Left hindlimb (tissue), 1 donor: ENCODE data around the gene VPS4A.
"Not testable (repeated sequence)": the region's sequence is repeated elsewhere in the genome, so short reads cannot be mapped to it uniquely, and the experiment has no call there.

Experiments
- DNase-seq: peaks from one replicate; pipeline ENCODE4 v3.0.0-alpha.2; 2018

Gene VPS4A

DNA sequence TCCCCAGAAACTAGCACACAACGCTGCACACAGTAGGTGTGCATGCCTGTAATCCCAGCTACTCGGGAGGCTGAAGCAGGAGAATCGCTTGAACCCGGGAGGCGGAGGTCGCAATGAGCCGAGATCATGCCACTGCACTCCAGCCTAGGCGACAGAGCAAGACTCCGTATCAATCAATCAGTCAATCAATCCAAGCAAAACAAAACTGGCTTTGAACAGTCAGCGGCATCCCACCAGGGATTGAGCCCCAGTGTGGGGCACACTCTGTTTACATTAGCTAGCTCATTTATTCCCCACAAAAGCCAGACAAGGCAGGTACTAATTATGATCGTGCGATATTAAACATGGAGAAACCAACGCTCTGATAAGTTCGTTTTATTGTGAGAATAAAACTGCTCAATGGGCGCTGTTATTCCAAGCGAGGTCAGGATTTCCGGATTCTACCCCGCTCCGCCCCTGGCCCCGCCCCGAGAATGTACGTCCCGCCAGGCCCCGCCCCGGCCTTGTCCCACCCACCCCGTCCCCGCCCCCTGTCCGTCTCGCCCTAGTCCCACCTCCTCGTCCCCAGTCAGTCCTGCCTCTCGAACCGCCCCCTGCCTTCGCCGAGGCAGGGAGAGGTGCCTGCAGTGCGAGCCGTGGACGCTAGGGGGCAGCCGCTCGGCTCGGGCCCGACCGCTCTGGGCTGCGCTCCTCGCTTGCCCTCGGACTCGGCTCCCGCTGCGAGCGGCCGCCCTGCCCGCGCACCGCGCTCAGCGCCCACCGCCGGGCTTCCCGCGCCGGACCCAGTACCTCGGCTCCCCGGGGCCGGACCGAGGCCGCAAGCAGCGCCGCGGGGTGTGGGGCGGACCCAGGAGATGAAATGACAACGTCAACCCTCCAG lies at the start of gene VPS4A:
VPS4A (plus strand) TSS at position 698 of the 880 bp plus-strand sequence; CDS start at position 860, 162 bp downstream.
- DNase-seq, result peak; percentile 98

DNA sequence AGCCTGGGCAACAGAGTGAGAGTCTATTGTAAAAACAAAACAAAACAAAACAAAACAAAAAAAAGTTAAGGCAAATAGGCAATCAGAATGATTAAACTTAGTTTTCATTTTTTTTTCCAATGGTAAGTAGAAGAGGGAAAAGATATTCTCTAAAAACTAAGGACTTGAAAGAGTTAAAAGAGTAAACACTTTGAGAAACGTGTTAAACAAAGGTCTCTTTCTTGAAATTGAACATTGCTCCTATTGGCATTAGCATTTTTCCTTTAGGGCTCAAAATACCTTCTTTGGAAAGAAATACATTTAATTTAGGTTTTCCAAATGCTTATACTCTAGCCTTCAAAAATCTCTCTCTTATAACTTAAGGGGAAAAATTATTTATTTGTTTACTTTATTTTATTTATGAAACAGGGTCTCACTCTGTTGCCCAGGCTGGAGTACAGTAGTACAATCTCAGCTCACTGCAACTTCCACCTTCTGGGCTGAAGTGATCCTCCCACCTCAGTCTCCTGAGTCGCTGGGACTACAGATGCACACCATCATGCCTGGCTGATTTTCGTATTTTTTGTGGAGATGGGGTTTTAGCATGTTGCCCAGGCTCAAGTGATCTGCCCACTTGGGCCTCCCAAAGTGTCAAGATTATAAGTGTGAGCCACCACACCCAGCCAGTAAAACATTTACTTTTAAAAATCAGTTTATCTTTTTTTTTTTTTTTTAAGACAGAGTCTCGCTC lies 44.7 kb upstream of the VPS4A start:
- no peak for DNase-seq

DNA sequence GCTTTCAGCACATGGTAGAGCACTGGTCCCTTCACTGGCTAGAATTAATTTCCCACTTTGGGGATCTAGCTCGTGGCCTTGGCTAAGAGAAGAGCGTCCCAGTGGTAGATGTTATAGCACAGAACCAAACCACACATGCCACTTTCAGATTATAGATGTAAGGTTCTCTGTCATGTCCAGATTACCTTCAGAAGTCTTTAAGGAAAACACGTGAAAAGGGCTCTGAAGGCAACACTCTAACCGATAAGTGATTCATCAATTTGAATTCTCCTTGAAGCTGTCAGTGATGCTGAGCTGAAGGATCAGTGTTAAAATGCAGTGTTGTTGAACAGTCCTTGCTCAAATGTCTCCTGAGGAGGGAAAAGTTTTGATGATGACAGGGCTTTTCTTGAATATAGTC lies 43.5 kb upstream of the VPS4A start:
- no peak for DNase-seq

DNA sequence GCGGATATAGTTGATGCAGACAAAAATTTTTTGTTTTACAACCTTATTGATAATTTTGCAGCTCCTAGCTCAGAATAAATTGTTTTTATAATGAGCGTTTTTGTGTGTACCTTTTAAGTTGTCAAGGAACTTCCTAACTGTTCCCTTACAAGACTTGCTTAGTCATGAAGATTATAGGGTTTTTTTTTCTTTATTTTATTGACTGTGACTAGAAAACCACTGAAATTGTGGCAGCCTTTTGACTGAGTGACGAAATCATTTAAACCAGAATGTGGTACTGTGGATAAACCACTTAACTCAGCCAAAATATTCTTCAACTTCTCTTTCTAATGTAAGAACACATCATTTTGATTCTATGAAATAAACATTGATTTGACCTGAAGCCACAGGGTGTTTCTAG lies 40.8 kb upstream of the VPS4A start:
- no peak for DNase-seq

DNA sequence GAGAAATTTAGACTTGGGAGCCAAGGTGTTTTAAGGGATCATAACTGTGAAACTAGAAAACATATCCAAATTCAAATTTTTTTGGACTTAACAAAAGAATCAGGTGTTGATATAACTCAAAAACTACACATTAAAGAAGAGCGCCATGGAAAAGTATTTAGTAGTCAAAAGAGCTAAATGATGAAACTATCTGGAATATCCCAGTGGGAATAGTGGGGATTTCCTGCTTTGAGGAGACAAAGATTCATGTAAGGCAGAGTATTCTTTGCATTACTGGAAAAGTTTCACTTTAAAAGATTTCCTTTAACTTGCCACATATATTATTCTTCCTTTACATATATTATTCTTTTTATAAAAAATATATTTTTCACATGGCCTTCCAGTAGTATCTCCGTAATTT lies 40.3 kb upstream of the VPS4A start:
- no peak for DNase-seq

DNA sequence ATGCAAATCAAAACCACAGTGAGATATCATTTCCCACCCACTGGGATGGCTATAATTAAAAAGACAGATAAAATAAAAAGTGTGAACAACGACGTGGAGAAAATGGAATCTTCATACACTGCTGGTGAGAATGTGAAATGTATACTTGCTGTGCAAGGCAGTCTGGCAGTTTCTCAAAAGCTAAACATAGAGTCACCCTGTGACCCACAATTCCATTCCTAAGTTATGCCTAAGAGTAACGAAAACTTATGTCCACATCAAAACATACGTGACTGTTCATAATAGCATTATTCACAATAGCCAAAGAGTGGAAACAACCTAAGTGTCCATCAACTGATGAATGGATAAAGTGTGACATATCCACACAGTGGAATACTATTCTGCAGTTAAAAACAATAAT lies 38.1 kb upstream of the VPS4A start:
- DNase-seq, result no peak

DNA sequence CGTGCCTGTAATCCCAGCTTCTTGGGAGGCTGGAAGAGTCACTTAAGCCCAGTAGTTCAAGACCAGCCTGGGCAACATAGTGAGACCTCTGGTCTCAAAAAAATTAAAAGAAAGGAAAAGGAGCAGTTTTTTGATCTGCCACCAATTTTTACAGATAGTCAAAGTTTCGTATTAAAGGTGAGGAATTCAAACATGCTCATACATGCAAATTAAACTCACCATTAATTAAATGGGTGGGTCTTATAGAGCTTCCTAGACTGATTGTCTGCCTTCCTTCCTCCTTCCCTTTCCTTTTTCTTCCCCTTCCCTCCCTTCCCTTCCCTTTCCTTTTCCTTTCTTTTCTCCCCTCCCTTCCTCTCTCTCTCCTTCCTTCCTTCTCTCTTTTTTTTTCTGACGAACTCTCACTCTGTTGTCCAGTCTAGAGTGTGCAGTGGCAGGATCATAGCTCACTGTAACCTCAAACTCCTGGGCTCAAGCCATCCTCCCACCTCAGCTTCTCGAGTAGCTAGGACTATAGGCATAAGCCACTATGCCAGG lies 36.4 kb upstream of the VPS4A start:
- no peak for DNase-seq

DNA sequence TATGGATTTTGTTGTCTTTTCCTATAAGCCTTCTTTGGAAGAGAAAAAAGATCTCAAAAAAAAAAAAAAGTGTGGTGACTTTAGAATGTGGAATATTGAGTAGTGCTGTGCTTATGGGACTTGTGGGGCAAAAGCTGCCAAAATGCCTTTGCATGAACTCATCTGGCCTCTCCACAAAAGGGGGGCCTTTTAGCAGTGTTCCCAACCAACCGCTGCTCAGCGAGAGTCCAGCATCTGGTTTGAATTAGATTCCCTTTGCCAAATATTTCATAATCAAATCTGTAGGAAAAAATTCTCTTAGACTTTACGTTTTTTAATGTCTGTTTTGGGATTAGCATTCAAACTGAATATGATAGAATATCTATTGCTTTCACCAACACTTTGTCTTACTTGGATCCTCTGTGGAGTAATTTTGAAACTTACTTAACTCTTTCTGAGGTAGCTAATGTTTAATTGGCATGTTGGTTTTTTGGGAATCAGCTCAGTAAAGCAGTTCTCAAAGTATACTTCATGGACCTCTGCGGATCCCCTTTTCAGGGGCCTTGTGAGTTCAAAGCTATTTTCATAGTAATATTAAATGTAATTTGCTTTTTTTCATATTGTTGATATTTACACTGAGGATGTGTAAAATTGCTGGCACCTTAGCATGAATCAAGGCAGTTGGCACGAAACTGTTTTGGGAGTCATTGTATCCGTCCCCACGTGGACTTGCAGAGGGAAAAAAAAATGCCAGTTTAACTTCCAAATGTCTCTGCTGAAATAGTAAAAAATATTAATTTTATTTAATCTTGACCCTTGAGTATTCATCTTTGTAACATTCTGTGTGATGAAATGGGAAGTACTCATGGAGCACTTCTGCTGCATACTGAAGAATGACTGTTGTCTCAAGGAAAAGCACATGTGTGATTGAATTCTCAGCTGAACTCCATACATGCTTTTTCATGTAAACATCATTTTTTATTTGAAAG lies 34.7 kb upstream of the VPS4A start:
- peak; percentile 88 for DNase-seq

DNA sequence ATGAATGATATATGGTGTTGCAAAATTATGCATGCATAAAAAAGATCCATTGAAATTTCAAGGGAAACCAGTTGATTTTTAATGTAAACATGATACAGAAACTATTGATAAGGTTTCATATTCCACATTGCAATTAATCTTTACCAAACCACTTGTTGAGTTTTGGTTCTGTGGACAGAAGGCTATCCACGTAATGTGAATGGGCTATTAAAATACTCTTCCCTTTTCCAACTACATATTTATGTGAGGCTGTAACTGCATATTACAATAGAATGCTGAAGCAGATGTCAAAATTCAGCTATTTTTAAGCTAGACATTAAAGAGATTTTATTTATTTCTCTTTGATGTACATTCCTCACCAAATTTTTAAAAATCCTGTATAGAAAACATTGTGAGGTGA lies 33.7 kb upstream of the VPS4A start:
- DNase-seq, result no peak

DNA sequence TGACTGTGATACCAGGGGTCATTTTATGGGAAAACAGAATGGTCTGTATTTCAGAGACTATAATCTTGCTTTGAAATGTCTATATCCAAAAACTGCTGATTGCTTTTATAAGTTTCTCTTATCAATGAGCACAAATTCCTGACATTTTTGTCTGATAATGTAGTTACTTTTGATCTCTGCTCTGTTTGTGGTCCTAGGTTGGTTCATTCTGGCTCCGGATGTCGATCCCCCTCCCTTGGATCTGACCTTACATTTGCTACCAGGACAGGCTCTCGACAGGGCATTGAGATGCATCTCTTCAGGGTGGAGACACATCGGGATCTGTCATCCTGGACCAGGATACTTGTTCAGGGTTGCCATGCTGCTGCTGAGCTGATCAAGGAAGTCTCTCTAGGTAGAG lies 27.3 kb upstream of the VPS4A start:
- DNase-seq, result no peak

DNA sequence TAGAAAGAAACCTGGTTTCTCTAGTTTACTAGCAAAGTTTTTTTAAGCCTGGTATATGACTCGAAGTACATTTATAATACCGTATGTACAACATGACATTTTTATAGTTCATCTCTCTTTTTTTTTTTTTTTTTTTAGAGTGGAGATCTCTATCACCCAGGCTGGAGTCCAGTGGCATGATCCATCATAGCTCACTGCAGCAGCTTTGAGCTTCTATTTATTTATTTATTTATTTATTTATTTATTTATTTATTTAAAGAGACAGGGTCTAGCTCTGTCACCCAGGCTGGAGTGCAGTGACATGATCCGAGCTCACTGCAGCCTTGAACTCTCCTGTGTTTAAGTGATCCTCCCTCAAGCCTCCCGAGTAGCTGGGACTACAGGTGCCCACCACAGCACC lies 25.9 kb upstream of the VPS4A start:
- no peak for DNase-seq

DNA sequence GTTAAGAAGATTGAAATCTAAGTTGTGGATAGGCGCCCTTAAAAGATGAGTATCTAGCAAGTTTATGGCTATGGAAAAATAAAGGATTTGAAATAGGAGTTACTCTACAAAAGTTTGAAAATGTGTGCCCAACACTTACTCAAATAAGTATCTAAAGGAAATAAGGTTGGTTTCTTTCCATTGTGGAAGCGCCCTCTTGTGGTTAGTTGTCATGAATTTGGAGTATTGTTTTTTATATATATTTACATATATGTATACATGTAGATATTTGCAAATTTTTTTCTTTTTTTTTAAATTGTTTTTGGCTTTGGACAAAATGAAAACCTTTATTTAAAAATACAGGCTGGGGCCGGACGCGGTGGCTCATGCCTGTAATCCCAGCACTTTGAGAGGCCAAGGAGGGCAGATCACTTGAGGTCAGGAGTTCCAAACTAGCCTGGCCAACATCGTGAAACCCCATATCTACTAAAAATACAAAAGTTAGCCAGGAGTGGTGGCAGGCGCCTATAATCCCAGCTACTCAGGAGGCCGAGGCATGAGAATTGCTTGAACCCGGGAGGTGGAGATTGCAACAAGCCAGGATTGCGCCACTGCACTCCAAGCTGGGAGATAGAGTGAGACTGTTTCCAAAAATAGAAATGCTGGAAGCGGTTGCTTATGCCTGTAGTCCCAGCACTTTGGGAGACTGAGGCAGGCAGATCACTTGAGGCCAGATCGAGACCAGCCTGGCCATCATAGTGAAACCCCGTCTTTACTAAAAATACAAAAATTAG lies 24.0 kb upstream of the VPS4A start:
- no peak for DNase-seq

DNA sequence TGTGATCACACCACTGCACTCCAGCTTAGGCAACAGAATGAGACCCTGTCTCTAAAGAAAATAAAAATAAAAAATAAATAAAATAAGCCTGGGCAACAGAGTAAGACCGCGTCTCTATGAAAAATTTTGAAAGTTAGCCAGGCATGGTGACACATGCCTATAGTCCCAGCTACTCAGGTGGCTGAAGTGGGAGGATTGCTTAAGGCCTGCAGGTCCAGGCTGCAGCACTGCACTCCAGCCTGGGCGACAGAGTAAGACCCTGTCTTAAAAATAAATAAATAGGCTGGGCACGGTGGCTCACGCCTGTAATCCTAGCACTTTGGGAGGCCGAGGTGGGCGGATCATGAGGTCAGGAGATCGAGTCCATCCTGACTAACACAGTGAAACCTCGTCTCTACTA lies 19.5 kb upstream of the VPS4A start:
- DNase-seq, result not testable (repeated sequence)

DNA sequence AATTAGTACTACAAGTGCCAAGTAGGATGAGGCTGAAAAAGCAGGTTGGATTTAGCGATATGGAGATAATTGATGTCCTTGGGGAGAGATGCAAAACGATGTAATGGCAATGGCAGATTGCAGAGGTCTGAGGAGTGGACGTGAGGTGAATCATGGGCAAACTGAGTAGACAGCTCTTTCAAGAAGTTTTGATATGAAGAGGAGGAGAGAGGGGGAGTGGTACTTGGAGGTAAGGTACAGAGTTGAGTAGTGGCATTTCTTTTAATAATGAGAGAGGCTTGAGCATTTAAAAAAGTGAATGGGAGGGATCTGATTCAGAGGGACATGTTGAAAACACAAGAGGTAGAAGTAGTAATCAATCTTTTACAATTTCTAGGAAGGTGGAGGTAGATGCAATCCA lies 17.7 kb upstream of the VPS4A start:
- DNase-seq, result no peak

DNA sequence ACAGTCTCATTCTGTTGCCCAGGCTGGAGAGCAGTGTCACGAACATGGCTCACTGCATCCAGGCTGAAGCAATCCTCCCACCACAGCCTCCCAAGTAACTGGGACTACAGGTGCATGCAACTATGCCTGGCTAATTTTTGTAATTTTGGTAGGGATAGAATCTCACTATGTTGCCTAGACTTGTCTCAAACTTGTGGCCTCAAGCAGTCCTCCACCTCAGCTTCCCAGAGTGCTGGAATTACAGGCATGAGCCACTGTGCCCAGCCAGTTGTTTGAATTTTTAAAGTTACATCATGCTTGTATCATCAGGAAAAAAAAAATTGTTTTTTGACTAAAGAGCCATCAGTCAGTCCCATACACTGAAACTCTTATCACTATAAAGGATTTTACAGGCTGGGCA lies 17.1 kb upstream of the VPS4A start:
- DNase-seq, result no peak

DNA sequence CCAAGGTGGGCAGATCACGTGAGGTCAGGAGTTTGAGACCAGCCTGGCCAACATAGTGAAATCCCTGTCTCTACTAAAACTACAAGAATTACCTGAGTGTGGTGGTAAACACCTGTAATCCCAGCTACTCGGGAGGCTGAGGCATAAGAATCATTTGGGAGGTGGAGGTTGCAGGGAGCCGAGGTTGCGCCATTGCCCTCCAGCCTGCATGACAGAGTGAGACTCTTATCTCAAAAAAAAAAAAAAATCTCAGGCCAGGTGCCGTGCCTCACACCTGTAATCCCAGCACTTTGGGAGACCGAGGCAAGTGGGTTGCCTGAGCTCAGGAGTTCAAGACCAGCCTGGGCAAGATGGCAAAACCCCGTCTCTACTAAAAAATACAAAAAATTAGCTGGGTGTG lies 14.4 kb upstream of the VPS4A start:
- DNase-seq, result not testable (repeated sequence)

DNA sequence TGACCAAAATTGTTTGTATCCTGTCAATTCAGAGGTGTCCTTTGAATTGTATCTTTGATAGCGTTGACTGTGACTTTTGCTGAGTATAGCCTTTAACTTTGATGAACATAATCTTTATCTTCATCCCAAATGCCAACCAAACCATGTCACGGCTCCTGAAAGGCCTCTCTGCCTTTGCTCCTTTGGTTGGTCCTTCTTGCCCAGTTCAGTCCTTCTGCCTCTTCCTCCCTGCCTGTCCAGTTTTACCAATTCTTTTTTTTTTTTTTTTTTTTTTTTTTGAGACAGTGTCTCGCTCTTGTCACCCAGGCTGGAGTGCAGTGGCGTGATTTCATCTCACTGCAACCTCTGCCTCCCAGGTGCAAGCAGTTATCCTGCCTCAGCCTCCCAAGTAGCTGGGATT lies 12.9 kb upstream of the VPS4A start:
- no peak for DNase-seq

DNA sequence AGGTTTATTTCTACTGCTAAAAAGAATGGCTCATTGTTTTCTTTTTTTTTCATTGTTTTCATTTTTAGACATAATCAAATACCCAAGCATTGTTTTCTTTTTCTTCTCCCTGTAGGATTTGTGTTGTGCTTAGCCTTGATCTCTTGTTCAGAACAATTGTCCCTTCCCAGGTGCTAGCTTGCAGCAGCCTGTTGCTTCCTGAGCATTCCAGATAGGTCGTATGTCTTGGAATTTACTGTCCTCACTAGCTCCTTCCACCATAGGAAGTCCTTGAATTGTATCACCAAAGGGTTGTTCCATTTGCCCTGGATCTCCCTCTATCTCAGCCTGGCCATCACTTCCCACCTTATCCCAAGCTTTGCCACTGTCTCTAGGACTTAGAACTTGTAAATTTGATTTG lies 10.0 kb upstream of the VPS4A start:
- no peak for DNase-seq

DNA sequence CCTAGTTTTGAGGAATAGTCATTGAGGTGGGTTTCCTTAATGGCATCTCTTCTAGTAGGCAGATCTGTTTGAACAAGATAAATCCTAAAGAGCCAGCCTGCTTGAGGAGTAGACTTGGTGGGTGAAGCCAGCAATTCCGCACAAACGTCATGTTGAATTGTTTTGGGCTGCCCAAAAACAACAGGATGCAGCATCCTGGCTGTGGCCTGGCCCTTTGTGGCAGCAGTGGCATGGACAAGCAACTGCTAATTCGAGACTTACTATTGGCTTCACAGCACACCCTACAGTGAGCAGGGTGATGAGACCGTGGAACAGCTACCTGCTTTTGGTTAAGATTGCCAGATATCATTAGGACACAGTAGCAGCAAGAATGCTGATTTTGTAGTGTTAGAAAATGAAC lies 9.3 kb upstream of the VPS4A start:
- DNase-seq, result no peak

DNA sequence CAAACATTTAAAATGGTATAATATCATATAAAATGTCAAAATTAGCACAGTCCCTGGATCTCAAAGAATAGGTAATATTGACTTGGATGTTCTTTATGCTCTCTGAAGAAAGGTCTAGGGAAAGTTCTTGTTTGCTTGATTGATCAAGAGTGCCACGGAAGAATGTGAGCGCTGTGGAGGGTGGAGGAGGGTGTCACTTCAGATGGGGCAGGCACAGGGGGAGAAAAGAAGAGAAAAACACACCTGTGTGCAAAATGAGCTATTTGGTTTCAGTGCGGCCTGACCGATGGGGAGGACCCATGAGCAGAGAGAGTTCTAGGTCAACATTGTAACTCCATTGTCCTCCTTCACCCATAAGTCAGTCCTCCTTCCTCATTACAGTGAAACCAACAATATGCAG lies 8.8 kb upstream of the VPS4A start:
- DNase-seq, result no peak

DNA sequence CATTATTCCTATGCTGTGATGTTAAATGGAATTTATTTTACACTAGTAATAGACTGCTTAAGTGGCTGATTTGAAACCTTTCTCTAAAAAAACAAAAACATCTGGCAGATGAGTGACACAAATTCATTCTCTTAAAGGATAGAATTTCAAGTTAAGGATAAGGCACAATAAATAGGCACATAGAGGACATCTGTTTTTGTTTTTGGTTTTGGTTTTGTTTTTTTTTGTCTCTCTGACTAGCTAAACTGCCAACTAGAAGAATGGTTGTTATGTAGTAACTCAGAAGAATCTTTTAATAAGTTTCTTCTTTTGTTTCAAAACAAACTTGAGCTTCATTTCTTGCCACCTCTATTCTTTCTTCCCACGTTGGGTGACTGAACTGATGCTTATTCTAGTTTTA lies 5.1 kb upstream of the VPS4A start:
- DNase-seq, result no peak

DNA sequence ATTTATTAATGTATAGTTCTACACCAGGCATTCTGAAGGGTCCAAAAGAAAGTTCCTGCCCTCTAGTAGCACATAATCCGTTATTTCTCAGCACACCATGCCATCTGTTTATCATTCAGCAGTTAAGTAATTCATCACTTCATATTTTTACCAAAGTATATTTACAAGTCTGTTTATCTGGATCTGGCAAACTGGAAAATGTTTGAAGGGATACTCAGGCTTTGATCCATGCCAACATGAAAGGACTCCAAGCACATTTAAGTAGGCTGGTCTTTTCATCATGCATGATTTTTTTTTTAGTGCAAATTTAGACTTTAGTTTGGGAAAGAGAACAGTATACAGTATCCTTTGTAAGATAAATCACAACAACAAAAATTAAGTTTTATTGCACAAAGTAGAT lies 4.1 kb upstream of the VPS4A start:
- DNase-seq, result no peak
